H7 (cell line): ENCODE results near the gene FRY. TPM values are rescaled to one million over a fixed set of nuclear protein-coding genes. Genes with fewer than 3 reads are reported as not detected.
"Not testable (repeated sequence)": the region's sequence is repeated elsewhere in the genome, so short reads cannot be mapped to it uniquely, and the experiment has no call there.

Experiments used
- DNase-seq: peaks from one replicate; pipeline ENCODE4 v3.0.0; 2012
- H3K27me3 ChIP-seq: 2 replicates; pipeline ENCODE4 v1.6.0; 2011; ENCODE audit warnings: mild to moderate bottlenecking, low read length; ENCODE audit not compliant: control insufficient read depth, insufficient read depth
- H3K36me3 ChIP-seq: replicated peaks from 2 replicates; pipeline ENCODE4 v1.5.1; 2011; ENCODE audit warnings: low read length; ENCODE audit not compliant: control insufficient read depth, insufficient read depth
- H3K4me3 ChIP-seq: 2 replicates; pipeline ENCODE4 v1.5.1; 2011; ENCODE audit warnings: low read depth, mild to moderate bottlenecking, control low read depth, low read length, moderate library complexity; ENCODE audit not compliant: insufficient read depth
- total RNA-seq: library from RNA; depleted of rRNA; stranded (reverse); fragments of >200 nt; shearing (Covaris generic); gene quantifications from 2 replicates; pipeline ENCODE4 v1.2.3, GENCODE V29; 2014; rRNA removed

FRY gene
- total RNA-seq = 0.35 and 0.52 TPM in 2 replicates

DNA sequence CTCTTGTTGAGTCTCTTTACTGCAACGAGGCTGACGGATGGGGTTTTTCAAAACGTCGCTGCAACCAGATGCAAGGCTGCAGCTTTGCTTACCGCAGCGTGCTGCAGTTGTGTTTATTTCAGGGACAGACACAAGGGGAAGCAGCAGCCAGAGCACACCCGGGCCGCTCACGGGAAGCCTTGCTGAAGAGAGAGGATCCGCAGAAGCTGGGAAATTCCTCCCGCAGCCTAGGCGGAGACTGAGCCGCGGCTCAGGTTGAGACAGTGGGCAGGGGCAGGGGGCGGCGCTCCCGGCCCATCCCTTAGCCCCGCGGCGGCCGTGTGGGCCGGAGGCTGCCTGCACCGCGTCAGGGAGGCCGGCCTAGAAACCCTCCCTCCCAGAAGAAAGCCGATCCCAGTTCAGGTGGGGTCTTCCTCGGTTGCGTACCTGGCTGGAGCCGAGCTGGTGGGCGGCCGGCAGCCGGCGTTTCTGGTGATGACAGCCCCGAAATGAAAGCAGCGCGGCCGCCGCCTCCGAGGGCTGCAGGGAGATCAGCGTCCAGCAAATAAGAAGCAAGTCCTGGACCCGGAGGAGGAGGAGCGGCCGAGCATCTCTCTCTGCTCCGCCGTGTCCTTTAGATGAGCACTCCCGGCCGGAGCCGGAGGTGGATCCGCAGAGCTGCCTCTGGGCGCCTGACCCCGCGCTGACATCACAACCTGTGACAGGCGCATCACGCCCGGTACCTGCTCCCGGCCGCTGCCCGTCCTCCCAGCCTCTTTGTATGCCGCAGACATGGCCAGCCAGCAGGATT lies at the start of gene FRY:
Gene FRY (plus strand): TSS at position 750 of the 790 bp plus-strand sequence. CDS start 22 bp downstream, at position 772.
- Histone ChIP-seq H3K4me3 (peak within 1 kb of the TSS; percentile 45), H3K27me3 (peaks cover 3% of the 10 kb centered on the region; the same call in 1 of the 2 replicates), H3K36me3 (no peaks in the 10 kb centered on the region)
- DNase-seq = peak; percentile 81

DNA sequence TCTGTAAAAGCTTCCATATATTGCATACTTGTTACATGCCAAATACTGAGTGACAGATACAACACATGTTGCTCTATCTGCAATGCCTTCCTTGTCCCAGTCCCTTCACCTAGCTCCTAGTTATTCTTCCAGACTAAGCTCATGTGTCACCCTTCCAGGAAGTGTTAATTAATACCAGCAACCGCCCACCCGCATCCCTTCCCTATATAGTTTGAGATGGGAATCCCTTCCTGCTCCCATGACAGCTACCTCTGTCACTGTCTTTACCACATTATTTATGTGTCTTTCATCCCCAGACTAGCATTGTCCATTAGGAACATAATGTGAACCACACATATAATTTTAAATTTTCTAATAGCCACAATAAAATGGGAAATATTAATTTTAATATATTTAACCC lies 49.5 kb upstream of the FRY start:
- H3K27me3 ChIP-seq = no peaks in the 10 kb centered on the region
- no peak overlapping the region for H3K4me3 ChIP-seq
- no peak for DNase-seq
- no peaks in the 10 kb centered on the region for H3K36me3 ChIP-seq

GRCh38 chr13:31982540-31982939 lies 49.0 kb upstream of the FRY start:
- Histone ChIP-seq H3K36me3 (no peaks in the 10 kb centered on the region), H3K27me3 (no peaks in the 10 kb centered on the region), H3K4me3 (no peak overlapping the region)
- DNase-seq = no peak

GRCh38 chr13:31983696-31984095 lies 47.9 kb upstream of the FRY start:
- not testable (repeated sequence) for H3K36me3 ChIP-seq, H3K27me3 ChIP-seq, DNase-seq, H3K4me3 ChIP-seq

DNA sequence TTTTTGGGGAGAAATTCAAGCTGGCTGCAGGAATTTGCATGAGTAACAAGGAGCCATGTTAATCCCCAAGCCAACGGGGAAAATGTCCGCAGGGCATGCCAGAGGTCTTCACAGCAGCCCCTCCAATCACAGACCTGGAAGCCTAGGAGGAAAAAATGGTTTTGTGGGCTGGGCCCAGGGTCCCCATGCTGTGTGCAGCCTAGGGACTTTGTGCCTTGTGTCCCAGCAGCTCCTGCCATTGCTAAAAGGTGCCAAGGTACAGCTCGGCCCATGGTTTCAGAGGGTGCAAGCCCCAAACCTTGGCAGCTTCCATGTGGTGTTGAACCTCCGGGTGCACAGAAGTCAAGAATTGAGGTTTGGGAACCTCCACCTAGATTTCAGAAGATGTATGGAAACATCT lies 47.2 kb upstream of the FRY start:
- not testable (repeated sequence) for DNase-seq, H3K4me3 ChIP-seq, H3K36me3 ChIP-seq, H3K27me3 ChIP-seq

DNA sequence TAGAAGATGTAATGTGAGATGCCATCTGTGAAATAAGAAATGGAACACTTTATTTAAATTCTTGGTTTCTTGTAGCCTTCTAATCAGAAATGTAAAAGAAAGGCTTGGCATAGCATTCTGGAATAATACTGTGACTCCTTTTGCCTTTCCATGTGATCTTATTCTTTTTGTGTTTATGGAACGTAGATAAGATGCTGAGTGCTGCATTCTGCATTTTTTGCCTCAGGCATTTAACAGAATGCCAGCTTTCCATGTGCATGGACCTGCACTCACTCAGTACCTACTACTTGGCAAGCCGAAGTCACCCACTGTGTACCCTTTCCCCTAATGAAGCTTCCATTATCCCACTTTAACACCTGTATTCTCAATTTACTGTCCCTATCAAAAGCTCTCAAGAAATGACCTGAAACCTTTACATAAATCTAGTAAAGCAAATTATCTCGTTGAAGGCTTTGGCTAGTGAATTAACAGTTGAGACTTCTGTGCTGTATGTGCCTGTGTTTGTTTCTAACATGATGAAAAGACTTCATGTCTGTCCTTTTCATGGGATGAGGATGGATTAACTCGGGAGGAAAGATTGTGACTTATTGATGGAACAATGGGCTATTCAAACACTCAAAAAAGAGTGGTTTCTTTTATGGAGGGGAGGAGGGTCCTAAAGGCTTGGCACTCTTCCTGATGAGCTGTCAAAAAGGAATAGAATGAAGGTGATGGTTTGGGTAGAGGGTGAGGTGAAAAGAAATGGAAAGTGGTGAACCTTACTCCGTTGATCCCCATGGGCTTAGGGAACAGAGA lies 44.7 kb upstream of the FRY start:
- H3K36me3 ChIP-seq = no peaks in the 10 kb centered on the region
- no peak overlapping the region for H3K4me3 ChIP-seq
- no peaks in the 10 kb centered on the region for H3K27me3 ChIP-seq
- DNase-seq = no peak

- DNase-seq = no peak
- H3K4me3 ChIP-seq = no peak overlapping the region
- H3K36me3 ChIP-seq = no peaks in the 10 kb centered on the region
- H3K27me3 ChIP-seq = no peaks in the 10 kb centered on the region
Observed at GRCh38 chr13:31987535-31988170, 43.9 kb upstream of the FRY start.

DNA sequence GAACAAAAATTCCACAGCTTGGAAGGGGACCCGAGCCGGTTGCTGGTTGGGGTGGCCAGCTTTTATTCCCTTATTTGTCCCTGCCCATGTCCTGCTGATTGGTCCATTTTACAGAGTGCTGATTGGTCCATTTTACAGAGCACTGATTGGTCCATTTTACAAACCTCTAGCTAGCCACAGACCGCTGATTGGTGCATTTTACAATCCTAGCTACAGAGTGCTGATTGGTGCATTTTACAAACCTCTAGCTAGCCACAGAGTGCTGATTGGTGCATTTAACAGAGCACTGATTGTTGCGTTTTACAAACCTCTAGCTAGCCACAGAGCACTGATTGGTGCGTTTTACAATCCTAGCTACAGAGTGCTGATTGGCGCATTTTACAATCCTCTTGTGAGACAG lies 37.2 kb upstream of the FRY start:
- not testable (repeated sequence) for H3K4me3 ChIP-seq, H3K36me3 ChIP-seq, DNase-seq, H3K27me3 ChIP-seq

GRCh38 chr13:31996601-31997000 lies 35.0 kb upstream of the FRY start:
- H3K4me3 ChIP-seq = no peak overlapping the region
- H3K27me3 ChIP-seq = no peaks in the 10 kb centered on the region
- no peak for DNase-seq
- H3K36me3 ChIP-seq = no peaks in the 10 kb centered on the region

GRCh38 chr13:31997641-31998040 lies 33.9 kb upstream of the FRY start:
- no peaks in the 10 kb centered on the region for H3K27me3 ChIP-seq
- no peaks in the 10 kb centered on the region for H3K36me3 ChIP-seq
- H3K4me3 ChIP-seq = no peak overlapping the region
- no peak for DNase-seq

DNA sequence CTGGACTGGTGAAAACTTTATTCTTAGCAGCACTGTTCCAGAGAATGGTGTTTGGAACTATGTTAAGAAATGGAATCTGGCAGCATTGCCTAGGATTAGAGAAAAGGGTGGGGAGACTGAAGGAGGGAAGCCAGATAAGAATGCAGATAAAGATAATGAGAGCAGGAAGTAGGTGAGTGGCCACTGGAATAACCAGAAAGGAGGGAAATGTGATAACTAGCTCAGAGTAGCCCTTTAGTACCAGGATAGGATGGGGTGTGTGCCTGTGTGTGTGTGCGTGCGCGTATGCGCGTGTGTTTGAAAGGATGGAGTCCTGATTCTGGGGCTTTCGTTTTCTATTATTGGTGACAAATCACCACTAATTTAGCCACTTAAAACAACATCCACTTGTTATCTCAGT lies 33.4 kb upstream of the FRY start:
- DNase-seq = no peak
- no peaks in the 10 kb centered on the region for H3K27me3 ChIP-seq
- H3K36me3 ChIP-seq = no peaks in the 10 kb centered on the region
- no peak overlapping the region for H3K4me3 ChIP-seq

- not testable (repeated sequence) for H3K27me3 ChIP-seq, DNase-seq, H3K36me3 ChIP-seq, H3K4me3 ChIP-seq
Observed at GRCh38 chr13:32000754-32001153, 30.8 kb upstream of the FRY start.

GRCh38 chr13:32001154-32001768 lies 30.3 kb upstream of the FRY start:
- H3K27me3 ChIP-seq = no peaks in the 10 kb centered on the region
- H3K36me3 ChIP-seq = no peaks in the 10 kb centered on the region
- peak; percentile 72 for DNase-seq
- no peak overlapping the region for H3K4me3 ChIP-seq

- Histone ChIP-seq H3K4me3 (no peak overlapping the region), H3K36me3 (no peaks in the 10 kb centered on the region), H3K27me3 (no peaks in the 10 kb centered on the region)
- no peak for DNase-seq
Observed at GRCh38 chr13:32001769-32002168, 29.8 kb upstream of the FRY start.
